Activated CD8-positive, alpha-beta memory T cell treated with anti-CD3 and anti-CD28 coated beads, Interleukin-2, amount 50 U/mL, for 1 hour (primary cell): ENCODE measurements around the gene GAB2.
"Not testable (repeated sequence)": the region's sequence is repeated elsewhere in the genome, so short reads cannot be mapped to it uniquely, and the experiment has no call there.

Experiments used
- DNase-seq: peaks from one replicate; pipeline ENCODE4 v3.0.0-alpha.2; 2020; ENCODE audit errors: extremely low read depth

Gene GAB2

GRCh38 chr11:78417175-78417887, at the start of gene GAB2:
TSS of gene GAB2 (minus strand) at chr11:78417820. CDS start at chr11:78417720, 100 bp downstream.
- DNase-seq, result no peak

DNA sequence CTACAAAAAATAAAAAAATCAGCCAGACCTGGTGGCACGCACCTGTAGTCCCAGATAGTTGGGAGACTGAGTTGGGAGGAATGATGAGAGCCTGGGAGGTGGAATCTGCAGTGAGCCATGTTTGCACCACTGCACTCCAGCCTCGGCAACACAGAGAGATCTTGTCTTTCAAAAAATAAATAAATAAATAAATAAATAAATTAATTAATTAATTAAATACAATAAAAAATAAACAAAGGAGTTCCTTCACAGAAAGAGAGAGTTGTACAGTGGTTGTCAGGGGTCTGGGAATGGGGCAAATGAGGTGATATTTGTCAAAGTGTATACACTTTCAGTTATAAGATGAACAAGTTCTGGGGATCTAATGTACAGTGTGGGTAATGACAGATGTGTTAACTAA, 49.8 kb upstream of the GAB2 start:
- no peak for DNase-seq

GRCh38 chr11:78465169-78465942, 47.7 kb upstream of the GAB2 start:
- DNase-seq, result no peak

- not testable (repeated sequence) for DNase-seq
Observed at GRCh38 chr11:78464787-78465168, 47.2 kb upstream of the GAB2 start.

GRCh38 chr11:78460471-78460870, 42.9 kb upstream of the GAB2 start:
- no peak for DNase-seq

DNA sequence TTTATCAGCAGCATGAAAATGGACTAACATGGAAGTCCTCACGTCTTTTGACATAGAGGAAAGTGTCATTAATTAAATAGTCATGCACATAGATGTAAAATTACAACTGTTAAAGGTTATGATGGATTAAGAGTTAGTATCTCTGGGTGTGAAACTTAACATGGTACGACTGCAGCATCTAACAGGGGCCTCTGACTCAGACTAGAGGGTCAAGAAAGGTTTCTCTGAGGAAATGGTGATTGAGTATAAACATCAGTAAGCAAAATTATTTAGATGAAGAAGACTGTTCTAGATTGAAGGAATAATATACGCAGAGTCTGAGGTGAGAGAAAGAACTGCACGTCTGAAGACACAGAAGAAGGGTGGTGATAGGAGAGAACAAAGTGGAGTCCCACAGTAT, 42.1 kb upstream of the GAB2 start:
- no peak for DNase-seq

DNA sequence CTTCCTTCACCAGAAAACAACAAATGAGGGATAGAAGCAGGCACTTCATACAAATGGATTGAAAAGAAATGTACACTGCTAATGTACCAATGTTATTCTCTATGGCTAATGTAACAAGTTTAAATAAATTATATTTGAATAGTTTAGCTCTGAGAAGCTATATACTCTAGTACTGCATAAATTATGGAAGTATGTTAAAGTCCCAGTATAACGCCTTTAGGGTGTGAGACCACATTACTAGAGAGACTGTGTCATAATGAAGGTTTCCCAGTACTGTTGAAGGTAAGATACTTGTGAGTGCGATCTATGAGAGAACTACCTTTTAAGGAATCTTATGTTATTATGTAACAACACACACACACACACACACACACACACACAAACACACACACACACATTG, 39.8 kb upstream of the GAB2 start:
- DNase-seq, result no peak

- DNase-seq, result no peak
Observed at GRCh38 chr11:78453140-78453935, 35.7 kb upstream of the GAB2 start.

DNA sequence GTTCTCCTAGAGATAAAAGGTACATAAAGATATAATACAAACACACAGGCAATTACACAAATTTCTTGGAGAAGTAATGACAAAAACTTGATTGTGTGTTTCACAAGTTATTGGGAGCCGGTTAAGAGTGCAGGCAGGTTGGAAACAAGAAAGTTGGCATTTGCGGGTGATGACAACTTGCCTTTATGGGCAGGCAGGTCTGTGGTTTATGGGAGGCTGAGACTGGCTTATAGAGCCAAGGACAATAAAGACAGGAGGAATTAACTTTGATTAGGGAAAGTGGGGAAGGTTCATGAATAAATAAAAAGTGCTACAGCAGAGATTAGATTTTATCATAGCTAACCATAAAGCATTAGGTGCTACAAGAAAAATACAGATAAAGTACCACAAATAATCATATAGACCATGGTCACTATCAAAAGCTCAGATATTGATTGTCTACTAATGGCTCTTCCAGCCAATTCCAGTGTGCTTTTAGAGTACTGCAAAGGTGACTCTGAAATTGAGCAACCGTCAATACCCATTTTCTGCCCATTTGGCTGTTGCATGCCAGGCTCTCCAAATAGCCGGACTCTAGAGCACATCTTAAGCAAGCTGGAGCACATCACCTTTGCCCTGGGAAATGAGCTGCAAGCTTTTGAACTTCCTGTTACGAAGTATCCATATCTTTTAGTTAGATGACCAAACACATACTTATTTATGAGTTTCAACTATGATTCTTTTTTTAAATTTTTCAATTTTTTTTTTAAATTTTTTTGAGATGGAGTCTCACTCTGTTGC, 33.9 kb upstream of the GAB2 start:
- DNase-seq, result no peak

- DNase-seq, result no peak
Observed at GRCh38 chr11:78450866-78451265, 33.2 kb upstream of the GAB2 start.

- no peak for DNase-seq
Observed at GRCh38 chr11:78449866-78450265, 32.2 kb upstream of the GAB2 start.

DNA sequence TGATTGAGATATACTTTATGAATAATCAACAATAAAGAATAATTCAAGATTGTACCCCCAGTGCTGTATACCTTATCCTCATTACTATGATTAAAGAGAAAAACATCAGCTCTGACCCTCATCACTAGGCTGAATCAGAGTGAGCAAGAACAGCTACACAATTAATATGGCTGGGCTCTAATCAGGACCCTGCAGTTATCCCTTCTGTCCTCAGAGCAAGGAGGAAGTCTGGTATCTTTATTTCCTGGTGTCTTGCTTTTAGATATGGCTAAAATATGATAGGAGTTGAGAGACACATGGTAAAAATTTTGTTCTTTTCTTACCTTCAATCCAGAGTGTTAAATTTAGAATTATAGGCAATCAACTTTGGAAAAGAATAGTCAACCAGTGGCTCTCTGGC, 28.6 kb upstream of the GAB2 start:
- no peak for DNase-seq

DNA sequence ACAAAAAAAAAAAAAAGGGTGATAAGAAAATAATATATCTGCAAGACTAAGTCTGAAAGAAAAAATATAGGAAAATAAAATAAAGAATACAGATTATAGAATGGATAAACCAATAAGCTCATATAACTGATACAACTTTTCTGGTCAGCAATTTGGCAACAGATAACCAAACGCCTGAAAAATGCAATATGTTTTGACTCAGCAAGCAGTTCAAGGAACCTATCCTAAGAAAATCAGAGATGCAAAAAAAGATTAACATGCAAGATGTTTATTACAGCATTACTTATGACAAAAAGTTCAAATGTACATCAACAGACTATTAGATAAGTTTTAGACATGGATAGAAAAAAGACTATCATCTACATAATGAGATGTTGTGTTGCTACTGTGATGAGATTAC, 27.1 kb upstream of the GAB2 start:
- no peak for DNase-seq

DNA sequence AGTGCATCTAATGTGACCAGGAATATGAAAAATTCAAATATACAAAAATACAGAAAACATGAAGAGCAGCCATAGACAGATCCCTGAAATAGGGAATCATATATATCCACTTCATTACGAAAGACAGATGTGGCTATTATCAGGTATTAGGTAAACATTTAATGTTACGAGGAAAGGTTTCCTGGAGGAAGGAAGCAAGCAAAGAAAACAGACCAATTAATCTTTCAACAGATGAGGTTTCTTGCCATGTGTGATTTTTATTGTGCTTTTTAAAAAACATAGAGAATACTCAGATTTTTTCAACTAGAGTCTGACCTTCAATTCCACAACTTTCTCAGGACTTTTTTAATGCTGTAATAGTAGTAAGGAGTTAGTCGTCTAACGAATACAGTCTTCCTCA, 24.3 kb upstream of the GAB2 start:
- no peak for DNase-seq

- no peak for DNase-seq
Observed at GRCh38 chr11:78438298-78438975, 20.8 kb upstream of the GAB2 start.

DNA sequence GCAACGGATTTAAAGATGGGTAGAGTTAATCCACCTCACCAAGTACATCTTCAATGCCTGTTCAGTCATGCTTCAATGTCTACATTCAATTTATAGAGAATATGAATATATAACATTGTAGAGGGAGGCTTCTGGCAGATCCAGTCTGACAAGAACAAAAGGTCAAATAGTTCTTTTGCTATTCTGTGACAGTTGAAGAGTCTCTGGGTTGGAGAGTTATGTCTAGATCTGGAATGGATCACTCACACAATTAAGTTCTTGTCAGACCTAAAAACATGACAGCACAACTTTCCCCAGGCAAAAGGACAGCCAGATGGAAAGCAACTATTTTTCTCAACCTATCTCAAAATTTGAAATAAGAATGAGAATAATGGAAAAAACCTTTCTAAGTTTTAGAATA, 15.3 kb upstream of the GAB2 start:
- DNase-seq, result no peak

- DNase-seq, result no peak
Observed at GRCh38 chr11:78432058-78432515, 14.5 kb upstream of the GAB2 start.

- DNase-seq, result no peak
Observed at GRCh38 chr11:78429660-78430059, 12.0 kb upstream of the GAB2 start.

DNA sequence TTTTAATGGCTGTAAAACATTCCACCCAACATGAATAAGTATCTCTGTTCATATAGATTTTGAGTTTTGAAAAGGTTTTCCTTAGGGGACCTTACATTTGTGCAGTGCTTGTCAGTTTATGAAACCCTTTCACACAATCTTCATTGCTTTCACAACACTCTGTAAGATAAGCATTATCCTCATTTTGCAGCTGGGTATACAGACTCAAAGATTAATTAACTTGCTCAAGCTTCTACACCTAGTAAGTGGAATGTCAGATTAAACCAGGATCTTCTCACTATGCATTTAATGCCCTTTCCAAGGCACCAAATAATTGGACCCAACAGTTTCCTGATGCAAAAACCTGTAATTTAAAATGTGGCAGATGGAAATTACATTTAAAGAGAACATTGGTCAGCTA, 11.6 kb upstream of the GAB2 start:
- DNase-seq, result no peak

DNA sequence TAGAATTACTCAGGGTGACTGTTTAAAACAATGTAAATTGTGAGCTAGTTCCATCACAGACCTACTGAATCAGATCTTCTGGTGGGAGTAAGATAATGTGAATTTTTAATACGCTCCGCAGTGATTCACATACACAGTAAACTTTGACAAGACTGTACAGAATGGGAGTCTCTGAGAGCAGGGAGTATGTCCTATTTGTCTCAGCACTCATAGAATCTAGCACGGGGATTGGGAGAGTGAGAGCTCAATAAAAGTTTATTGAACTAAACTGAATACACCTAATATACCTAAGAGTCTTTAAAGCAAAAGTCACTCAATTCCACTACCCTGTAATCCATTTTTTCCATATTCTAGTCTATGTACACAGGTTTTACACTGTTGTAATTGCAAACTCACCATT, 11.2 kb upstream of the GAB2 start:
- DNase-seq, result no peak

- DNase-seq, result no peak
Observed at GRCh38 chr11:78428266-78428636, 10.6 kb upstream of the GAB2 start.
